Measurements from ENCODE around the gene PRPF4.
A peak's percentile ranks its signal among the peaks of the same experiment; 100 is the strongest.

PRPF4 gene

DNA sequence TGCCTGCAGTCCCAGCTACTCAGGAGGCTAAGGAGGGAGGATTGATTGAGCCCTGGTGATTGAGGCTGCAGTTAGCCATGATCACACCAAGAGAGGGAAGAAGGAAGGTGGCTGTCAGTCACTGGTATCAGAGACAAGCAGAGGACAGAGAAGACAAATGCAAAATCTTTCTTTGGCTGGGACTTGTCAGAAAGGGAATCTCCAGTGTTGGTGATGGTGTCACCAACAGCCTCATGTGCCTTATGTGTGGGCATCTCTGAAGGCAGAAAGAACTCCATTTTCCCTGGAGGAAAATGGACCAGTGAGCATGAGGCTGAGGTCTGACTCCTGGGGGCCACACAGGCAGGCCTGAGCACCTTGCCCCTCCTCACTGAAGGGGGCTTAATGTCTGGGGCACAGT, 39.8 kb downstream of the PRPF4 start:
- DNase-seq = no peak

DNA sequence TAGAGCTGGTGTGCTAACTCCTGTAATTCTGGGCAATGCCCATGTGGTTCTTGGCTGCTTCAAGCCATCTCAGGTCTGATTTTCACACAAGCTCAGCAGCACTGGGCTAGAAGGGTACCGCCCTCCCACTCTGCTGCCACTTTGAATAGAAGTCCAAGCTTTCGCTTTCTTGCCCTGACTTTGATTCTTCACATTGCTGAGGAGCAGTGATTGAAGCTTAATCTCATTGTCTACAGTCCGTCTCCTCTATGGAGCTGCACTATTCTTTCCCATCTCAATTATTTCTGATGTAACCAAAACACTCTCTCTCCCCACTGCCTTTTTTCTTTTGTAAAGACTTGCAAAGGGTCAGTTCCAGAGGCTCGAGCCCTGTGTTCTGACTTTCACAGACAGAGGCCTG, 40.6 kb downstream of the PRPF4 start:
- no peak for DNase-seq

DNA sequence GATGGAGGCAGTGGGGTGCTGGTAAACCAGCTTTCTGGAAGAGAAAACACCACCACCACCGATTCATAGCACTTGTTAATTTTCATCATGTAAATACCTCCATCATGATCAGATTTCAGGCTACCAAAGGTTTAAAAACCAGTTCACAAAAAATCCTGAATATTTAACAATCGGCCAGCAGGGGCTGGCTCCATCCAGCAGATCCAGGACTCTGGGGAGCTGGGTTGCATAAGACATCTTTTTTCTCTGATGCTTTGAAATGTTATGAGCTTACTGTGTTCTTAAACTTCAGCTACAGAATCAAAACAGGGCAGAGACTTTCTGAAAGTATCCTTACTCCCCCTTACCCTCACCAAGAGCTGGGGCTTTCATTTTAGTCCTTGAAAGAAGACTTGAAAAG, 42.3 kb downstream of the PRPF4 start:
- no peak for DNase-seq

DNA sequence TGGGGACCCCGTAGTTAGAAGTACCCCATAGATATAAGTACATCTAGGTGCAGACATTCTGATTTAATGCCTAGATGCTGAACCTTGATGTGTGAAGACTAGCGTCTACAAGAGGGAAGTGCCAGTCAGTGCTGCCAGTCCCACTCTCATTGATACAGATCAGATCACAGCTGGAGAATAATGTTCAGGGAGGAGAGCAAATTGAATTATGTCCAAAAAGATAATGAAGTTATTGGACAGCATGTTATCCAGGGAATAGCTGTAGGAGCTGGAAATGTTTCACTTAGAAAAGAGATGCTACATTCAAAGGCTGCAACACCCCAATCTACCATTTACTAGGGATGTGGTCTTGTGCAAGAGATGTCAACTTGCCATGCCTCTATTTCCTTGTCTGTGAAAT, 43.6 kb downstream of the PRPF4 start:
- no peak for DNase-seq

DNA sequence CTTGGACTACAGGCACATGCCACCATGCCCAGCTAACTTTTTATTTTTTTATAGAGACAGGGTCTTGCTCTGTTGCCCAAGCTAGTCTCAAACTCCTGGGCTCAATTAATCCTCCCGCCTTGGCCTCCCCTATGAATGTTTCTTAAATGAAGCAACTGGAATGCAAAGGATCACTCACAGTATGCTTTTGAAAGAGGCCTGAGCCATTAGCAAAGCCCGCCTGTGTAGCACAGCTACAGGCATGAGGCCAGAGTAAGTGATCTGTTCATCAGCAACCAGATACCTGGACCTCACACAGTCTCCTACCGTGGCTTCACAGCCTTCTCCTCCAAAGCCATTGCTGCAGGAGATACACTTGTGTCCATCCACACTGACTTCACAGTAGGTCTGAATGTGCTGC, 44.6 kb downstream of the PRPF4 start:
- DNase-seq = no peak

- no peak for DNase-seq
These were observed 47.2 kb downstream of the PRPF4 start for GRCh38 chr9:113322671-113323070.

DNA sequence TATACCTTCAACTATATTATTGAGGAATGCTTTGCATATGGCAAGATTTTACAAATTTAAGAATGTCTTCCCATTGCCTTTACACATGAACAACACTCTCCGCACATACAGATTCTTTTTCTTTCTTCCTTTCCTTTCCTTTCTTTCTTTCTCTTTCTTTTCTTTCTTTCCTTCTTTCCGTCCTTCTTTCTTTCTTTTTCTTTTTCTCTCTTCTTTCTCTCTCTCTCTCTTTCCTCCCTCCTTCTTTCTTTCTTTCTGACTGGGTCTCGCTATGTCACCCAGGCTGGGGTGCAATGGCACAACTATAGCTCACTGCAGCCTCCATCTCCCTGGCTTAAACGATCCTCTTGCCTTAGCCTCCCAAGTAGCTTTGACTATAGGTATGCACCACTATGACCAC, 50.8 kb downstream of the PRPF4 start:
- DNase-seq = no peak

DNA sequence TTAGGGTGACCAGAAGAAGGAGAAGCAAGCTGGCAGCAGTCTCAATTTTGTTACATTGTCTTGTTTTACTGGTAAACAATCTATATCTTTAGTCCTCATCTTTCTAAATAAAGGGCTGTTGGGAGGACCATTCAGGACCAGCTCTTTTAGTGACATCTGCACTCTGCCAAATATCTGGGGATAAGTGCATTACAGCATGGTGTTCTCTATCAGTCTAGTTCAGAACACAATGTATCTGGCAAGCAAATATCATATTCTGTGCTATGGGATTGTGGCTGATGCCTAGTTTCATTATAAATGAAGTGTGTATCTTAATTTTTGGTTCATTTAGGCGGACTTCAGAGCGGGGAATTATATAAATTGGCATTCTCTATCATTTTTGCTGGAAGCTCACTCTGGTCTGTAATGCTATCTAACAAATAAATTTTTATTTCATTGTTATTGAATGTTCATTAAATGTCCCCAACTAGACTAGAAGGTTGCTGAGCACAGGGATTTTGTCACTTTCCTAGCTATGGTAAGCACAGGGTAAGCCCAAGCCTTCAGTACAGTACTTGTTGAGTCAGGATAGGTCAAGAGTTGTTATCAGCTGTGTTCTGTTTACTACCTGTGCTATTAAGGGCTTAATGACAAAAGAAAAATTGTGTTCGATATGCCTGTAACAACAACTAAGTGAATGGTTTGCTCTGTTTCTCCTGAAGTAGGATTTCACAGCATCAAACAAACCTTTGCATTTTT, 52.8 kb downstream of the PRPF4 start:
- no peak for DNase-seq

- no peak for DNase-seq
These were observed 56.3 kb downstream of the PRPF4 start for GRCh38 chr9:113331780-113332179.

DNA sequence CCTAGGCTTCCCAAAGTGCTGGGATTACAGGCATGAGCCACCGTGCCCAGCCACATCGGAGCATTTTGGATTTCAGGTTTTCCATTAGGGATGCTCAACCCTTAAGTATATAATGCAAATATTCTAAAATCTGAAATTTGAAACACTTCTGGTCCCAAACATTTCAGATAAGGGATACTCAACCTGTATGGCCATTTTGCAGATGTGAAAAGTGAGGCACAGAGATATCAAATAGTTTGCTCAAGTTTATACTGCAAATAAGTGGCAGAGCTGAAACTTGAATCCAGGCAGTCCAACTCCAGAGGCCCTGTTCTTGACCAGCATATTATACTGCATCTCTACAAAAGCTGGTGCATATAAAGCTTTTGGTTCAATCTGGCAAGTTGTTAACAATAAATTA, 62.3 kb downstream of the PRPF4 start:
- no peak for DNase-seq

DNA sequence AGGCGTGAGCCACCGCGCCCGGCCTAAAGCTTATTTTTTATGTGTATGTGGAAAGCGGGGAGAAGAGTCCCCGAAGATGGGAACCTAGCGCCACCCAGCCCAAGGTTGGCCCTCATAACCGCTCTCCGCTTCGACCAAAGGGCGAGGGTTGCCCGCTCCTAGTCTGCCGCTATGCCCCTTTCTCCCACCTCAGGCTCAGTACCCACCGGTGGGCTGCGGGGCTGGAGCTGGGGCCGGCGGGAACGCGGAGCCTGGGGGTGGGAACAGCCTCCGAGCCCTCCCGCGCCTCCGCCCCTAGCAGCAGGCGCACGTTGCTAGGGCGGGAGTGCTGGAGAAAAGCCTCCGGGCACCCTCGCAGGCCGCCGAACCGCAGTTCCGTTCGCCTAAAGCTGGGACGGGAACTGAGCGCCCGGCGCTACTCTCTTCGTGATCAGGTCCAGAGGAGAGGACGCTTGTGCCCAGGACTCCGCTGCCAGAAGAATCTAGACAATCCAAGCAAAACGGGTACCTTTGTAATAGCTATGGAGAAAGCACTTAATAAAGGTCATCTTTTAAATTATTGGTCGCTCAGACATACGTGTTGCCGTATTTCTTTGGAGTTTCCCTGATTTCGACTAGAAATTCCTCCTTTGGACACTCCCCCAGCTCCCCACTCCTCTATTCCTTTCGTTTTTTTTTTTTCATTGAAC, 64.7 kb downstream of the PRPF4 start, which contains the start of gene WDR31:
Gene WDR31, minus strand, starts transcription at position 265 of the 689 bp plus-strand sequence. CDS start 8,253 bp downstream, outside the sequence.
- peak; percentile 88 to 90 for DNase-seq

- DNase-seq = no peak
These were observed 66.4 kb downstream of the PRPF4 start for GRCh38 chr9:113341712-113342410.

Data from NCI-H2081 (cell line).